Retinal pigment epithelial cell (primary cell): ENCODE measurements around the gene SARS1.

ENCODE experiments used
- DNase-seq: peaks from one replicate; pipeline ENCODE4 v3.0.0-alpha.2; 2010; ENCODE audit warnings: low read depth
- H3K4me3 ChIP-seq: 2 replicates; pipeline ENCODE4 v1.5.1; 2011; ENCODE audit warnings: mild to moderate bottlenecking, low read length, control low read depth, moderate library complexity
- TF ChIP-seq, protein P1 (sequence below): conservative IDR thresholded peaks from 2 replicates; pipeline ENCODE4 v1.5.1; 2011; ENCODE audit warnings: low read depth, low read length, control low read depth, inconsistent platforms

Gene SARS1

DNA sequence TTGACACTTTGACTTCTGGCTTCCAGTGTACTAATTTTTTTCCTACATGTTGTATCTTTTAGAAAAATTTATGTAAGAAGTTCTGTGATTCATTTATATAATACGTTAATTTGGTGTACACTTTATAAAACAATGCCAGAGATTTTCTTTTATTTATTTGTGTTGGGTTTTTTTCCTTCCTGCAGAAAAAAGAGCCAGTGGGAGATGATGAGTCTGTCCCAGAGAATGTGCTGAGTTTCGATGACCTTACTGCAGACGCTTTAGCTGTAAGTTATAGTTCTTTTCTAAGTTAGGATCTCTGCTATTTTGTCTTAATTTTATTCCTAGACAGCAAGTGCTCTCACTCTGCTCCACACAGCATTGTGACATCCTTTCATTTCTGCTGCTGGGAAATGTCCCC is 14.4 kb downstream of the SARS1 start:
- TF ChIP-seq, protein P1, sequence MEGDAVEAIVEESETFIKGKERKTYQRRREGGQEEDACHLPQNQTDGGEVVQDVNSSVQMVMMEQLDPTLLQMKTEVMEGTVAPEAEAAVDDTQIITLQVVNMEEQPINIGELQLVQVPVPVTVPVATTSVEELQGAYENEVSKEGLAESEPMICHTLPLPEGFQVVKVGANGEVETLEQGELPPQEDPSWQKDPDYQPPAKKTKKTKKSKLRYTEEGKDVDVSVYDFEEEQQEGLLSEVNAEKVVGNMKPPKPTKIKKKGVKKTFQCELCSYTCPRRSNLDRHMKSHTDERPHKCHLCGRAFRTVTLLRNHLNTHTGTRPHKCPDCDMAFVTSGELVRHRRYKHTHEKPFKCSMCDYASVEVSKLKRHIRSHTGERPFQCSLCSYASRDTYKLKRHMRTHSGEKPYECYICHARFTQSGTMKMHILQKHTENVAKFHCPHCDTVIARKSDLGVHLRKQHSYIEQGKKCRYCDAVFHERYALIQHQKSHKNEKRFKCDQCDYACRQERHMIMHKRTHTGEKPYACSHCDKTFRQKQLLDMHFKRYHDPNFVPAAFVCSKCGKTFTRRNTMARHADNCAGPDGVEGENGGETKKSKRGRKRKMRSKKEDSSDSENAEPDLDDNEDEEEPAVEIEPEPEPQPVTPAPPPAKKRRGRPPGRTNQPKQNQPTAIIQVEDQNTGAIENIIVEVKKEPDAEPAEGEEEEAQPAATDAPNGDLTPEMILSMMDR: no peak
- no peak for DNase-seq
- no peak overlapping the region for H3K4me3 ChIP-seq

DNA sequence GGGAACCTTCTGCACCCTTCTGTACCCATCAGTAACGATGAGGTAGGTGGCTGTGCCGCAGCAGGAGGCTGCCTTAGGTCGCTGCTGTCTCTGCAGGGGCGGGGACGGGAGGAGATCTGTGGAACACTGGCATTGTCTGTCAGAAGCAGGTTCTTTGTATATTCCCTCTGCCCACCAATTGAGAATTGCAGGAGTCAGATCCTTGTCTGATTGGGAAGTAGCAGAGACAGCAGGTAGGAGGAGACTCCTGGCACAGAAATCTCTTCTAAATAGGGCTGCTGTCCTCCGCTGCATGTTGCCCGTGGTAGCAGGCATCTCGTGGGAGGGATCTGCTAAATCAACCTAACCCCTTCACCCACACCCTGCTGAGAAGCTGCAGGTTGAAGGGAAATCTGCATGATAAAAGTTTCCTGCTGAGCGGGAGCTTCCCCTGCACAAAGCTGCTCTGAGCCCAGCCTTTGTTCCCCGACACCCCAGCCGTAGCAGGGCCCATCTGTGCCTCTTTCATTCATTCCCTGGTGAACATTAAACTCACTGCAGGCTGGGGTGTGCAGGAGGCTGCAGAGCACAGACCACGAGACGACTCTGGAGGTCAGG is 15.9 kb downstream of the SARS1 start:
- DNase-seq: no peak
- TF ChIP-seq, protein P1: no peak

DNA sequence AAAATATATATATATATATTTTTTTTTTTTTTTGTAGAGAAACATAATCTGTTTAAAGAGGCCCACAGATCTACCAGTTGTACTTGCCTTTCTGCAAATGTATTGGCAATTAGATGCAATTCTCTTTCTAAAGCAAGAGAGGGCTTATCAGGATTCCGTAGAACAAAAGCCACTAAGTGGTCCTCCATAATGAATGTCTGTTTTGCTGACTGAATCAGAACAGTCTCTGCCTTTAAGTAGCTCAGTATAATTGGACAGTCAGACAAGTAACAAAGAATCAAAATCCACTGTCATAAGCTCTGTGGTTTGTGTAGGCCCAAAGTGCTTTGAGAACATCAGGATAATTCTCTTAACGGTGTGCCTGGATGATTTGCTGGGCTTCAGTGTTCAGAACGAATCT is 17.3 kb downstream of the SARS1 start:
- TF ChIP-seq, protein P1: no peak
- H3K4me3 ChIP-seq: no peak overlapping the region
- no peak for DNase-seq

More for the DNA sequence above, 15.9 kb downstream of the SARS1 start:
- no peak overlapping the region for H3K4me3 ChIP-seq

- no peak overlapping the region for H3K4me3 ChIP-seq
- DNase-seq: no peak
- TF ChIP-seq, protein P1: no peak
Observed at GRCh38 chr1:109235137-109235536, 21.4 kb downstream of the SARS1 start.

DNA sequence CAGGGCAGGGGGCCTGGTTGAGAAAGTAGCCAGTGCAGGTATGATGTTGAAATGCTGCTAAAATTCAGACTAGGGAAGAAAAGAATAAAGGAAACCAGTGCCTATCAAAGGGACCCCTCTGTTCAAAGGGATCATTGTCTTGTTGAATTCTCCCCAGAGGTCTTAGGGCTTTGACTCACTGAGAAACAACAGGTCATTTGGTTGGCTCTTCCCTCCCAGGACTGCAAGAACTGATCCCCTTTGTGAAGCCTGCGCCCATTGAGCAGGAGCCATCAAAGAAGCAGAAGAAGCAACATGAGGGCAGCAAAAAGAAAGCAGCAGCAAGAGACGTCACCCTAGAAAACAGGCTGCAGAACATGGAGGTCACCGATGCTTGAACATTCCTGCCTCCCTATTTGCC is 23.8 kb downstream of the SARS1 start:
- DNase-seq: no peak
- H3K4me3 ChIP-seq: no peak overlapping the region
- TF ChIP-seq, protein P1: no peak

GRCh38 chr1:109238382-109238781 is 24.7 kb downstream of the SARS1 start:
- no peak overlapping the region for H3K4me3 ChIP-seq
- DNase-seq: no peak
- TF ChIP-seq, protein P1: no peak

DNA sequence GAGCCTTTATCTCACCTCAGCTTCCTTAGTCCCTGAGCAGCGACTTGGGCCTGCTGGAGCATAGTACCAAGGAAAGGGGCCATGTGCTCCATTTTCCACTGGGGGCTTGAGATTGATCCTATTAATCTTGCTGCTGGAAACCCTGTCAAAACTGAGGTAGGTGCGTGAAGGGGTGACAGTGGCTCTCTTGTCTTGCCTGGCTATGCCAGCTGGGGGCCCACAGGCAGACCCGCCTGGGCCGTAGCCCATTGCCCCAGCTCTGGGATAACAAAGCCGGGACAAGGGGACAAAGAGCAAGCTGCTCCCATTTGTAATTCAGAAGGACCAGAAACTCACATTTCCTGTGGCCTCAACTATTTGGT is 25.3 kb downstream of the SARS1 start:
- H3K4me3 ChIP-seq: no peak overlapping the region
- no peak for DNase-seq
- TF ChIP-seq, protein P1: no peak
